ENCODE results near the gene CST9.
"Not testable (repeated sequence)": the region's sequence is repeated elsewhere in the genome, so short reads cannot be mapped to it uniquely, and the experiment has no call there.

The CST9 gene

GRCh38 chr20:23585808-23586734 is 19.6 kb downstream of the CST9 start:
- DNase-seq, result no peak

GRCh38 chr20:23585449-23585807 is 20.3 kb downstream of the CST9 start:
- DNase-seq, result no peak

- DNase-seq, result no peak
These were observed 21.1 kb downstream of the CST9 start for GRCh38 chr20:23584434-23585199.

GRCh38 chr20:23583526-23583925 is 22.2 kb downstream of the CST9 start:
- no peak for DNase-seq

- DNase-seq, result no peak
These were observed 23.4 kb downstream of the CST9 start for GRCh38 chr20:23582293-23582692.

GRCh38 chr20:23581833-23582232 is 23.9 kb downstream of the CST9 start:
- DNase-seq, result not testable (repeated sequence)

- DNase-seq, result no peak
These were observed 30.7 kb downstream of the CST9 start for GRCh38 chr20:23574977-23575376.

GRCh38 chr20:23570178-23570760 is 35.4 kb downstream of the CST9 start:
- DNase-seq, result no peak

GRCh38 chr20:23569570-23569969 is 36.1 kb downstream of the CST9 start:
- DNase-seq, result no peak

- no peak for DNase-seq
These were observed 36.8 kb downstream of the CST9 start for GRCh38 chr20:23568971-23569330.

- no peak for DNase-seq
These were observed 37.3 kb downstream of the CST9 start, which contains the start of gene CST9L for GRCh38 chr20:23568320-23568970. Gene CST9L (minus strand): TSS chr20:23568484. CDS start chr20:23568450, 34 bp downstream.

- no peak for DNase-seq
These were observed 39.4 kb downstream of the CST9 start for GRCh38 chr20:23566199-23566932.

GRCh38 chr20:23565503-23566045 is 40.1 kb downstream of the CST9 start:
- DNase-seq, result no peak

- no peak for DNase-seq
These were observed 40.8 kb downstream of the CST9 start for GRCh38 chr20:23564927-23565326.

GRCh38 chr20:23562721-23563342 is 42.9 kb downstream of the CST9 start:
- no peak for DNase-seq

GRCh38 chr20:23554401-23554800 is 51.3 kb downstream of the CST9 start:
- DNase-seq, result no peak

Data from activated CD4-positive, alpha-beta T cell treated with anti-CD3 and anti-CD28 coated beads, Interleukin-2, amount 50 U/mL, for 1 hour (primary cell).